MCF 10A (cell line): ENCODE measurements around the gene WDR31. TPM values are rescaled to one million over a fixed set of nuclear protein-coding genes. Genes with fewer than 3 reads are reported as not detected.

Experiments used
- BruUV-seq: library from RNA; stranded (reverse); fragments of 400-500 nt; replicated peaks from 2 replicates; lab custom pipeline; 2021; lab: Mats Ljungman, UMichigan
- CTCF ChIA-PET: fragments of 300-600 bp; sonication (Branson Sonifier 250); formaldehyde crosslinking; extraction: SDS; loops from one replicate; lab custom pipeline; 2021; ENCODE audit warnings: antibody characterized with exemption, inconsistent platforms; lab: Yijun Ruan, JAX
- POLR2A ChIA-PET: fragments of 300-600, 350-650 bp; sonication (Branson Sonifier 250); formaldehyde crosslinking; extraction: SDS; loops from one replicate; lab custom pipeline; 2020; ENCODE audit warnings: antibody characterized with exemption, inconsistent platforms; lab: Yijun Ruan, JAX
- DNase-seq: peaks from one replicate; pipeline ENCODE4 v3.0.0-alpha.2; 2018; ENCODE audit not compliant: unreplicated experiment
- H3K27ac Mint-ChIP-seq: one replicate; pipeline ENCODE4 v1.8.0; 2022; ENCODE audit warnings: mild to moderate bottlenecking, low read depth, mixed read lengths; ENCODE audit not compliant: unreplicated experiment
- H3K27me3 Mint-ChIP-seq: one replicate; pipeline ENCODE4 v1.8.0; 2022; ENCODE audit warnings: mixed read lengths; ENCODE audit not compliant: insufficient read depth, unreplicated experiment
- H3K36me3 Mint-ChIP-seq: one replicate; pipeline ENCODE4 v1.8.0; 2022; ENCODE audit warnings: mild to moderate bottlenecking, moderate library complexity, mixed read lengths; ENCODE audit not compliant: insufficient read depth, unreplicated experiment
- H3K4me1 Mint-ChIP-seq: one replicate; pipeline ENCODE4 v1.8.0; 2022; ENCODE audit warnings: mixed read lengths; ENCODE audit not compliant: insufficient read depth, unreplicated experiment
- H3K4me3 Mint-ChIP-seq: one replicate; pipeline ENCODE4 v1.8.0; 2022; ENCODE audit warnings: mild to moderate bottlenecking, moderate library complexity, mixed read lengths; ENCODE audit not compliant: unreplicated experiment
- H3K9me3 Mint-ChIP-seq: one replicate; pipeline ENCODE4 v1.8.0; 2022; ENCODE audit warnings: mixed read lengths; ENCODE audit not compliant: unreplicated experiment
- CTCF ChIP-seq: fragments of 200-600 bp; IDR thresholded peaks from one replicate; pipeline ENCODE4 v1.8.0; 2022; ENCODE audit warnings: antibody characterized with exemption, mild to moderate bottlenecking; ENCODE audit not compliant: unreplicated experiment
- intact Hi-C: fragments of 100-400 bp; cut with micrococcal nuclease; formaldehyde crosslinking; loops from 2 replicates; pipeline ENCODE4 v1.14.1; 2022
- total RNA-seq: library from RNA; stranded (reverse); gene quantifications from 2 replicates; pipeline ENCODE4 v1.2.3, GENCODE V29; 2022

WDR31 gene
- total RNA-seq, 1 experiment from 2014 or later, result 2.3 TPM

GRCh38 chr9:113319054-113319453, 21.0 kb downstream of the WDR31 start:
- BruUV-seq, result no TSS peak
- H3K9me3 Mint-ChIP-seq, result no peaks in the 10 kb centered on the region
- no peaks in the 10 kb centered on the region for H3K36me3 Mint-ChIP-seq
- intact Hi-C loops, result no loop called here
- peaks cover 3% of the 10 kb centered on the region for H3K4me1 Mint-ChIP-seq
- no peak for DNase-seq
- CTCF ChIA-PET, result interaction anchor here (4.0 kb wide), 1 partner anchor 10 kb away, joined by 15 read pairs; no protein-coding TSS in a partner anchor
- POLR2A ChIA-PET, result interaction anchor here (1.0 kb wide), 1 partner anchor 9 kb away, joined by 3 read pairs; no protein-coding TSS in a partner anchor
- H3K4me3 Mint-ChIP-seq, result no peak overlapping the region
- H3K27ac Mint-ChIP-seq, result no peak overlapping the region
- no peaks in the 10 kb centered on the region for H3K27me3 Mint-ChIP-seq
- no peak for TF ChIP-seq CTCF

- CTCF ChIA-PET, result interaction anchor here (0.9 to 4.0 kb wide), 3 partner anchors 9 to 44 kb away, joined by 3 to 15 read pairs (median 4); partner anchors contain the start of gene WDR31
- Mint-ChIP-seq H3K4me1 (no peaks in the 10 kb centered on the region), H3K27ac (no peak overlapping the region), H3K9me3 (no peaks in the 10 kb centered on the region), H3K27me3 (no peaks in the 10 kb centered on the region), H3K4me3 (no peak overlapping the region), H3K36me3 (no peaks in the 10 kb centered on the region)
- no peak for DNase-seq
- intact Hi-C loops, result no loop called here
- BruUV-seq, result no TSS peak
- POLR2A ChIA-PET, result no interaction called here
- TF ChIP-seq CTCF, result no peak
Observed at GRCh38 chr9:113317777-113318176, 22.3 kb downstream of the WDR31 start.

GRCh38 chr9:113316030-113316429, 24.0 kb downstream of the WDR31 start:
- no peaks in the 10 kb centered on the region for H3K4me1 Mint-ChIP-seq
- intact Hi-C loops, result no loop called here
- TF ChIP-seq CTCF, result no peak
- no peaks in the 10 kb centered on the region for H3K36me3 Mint-ChIP-seq
- DNase-seq, result no peak
- ChIA-PET CTCF (interaction anchor here (1.9 kb wide), 1 partner anchor 42 kb away, joined by 8 read pairs; no protein-coding TSS in a partner anchor), POLR2A (no interaction called here)
- BruUV-seq, result no TSS peak
- no peak overlapping the region for H3K27ac Mint-ChIP-seq
- no peaks in the 10 kb centered on the region for H3K27me3 Mint-ChIP-seq
- H3K4me3 Mint-ChIP-seq, result no peak overlapping the region
- no peaks in the 10 kb centered on the region for H3K9me3 Mint-ChIP-seq

GRCh38 chr9:113315231-113315630, 24.8 kb downstream of the WDR31 start:
- Mint-ChIP-seq H3K9me3 (no peaks in the 10 kb centered on the region), H3K36me3 (no peaks in the 10 kb centered on the region), H3K27me3 (no peaks in the 10 kb centered on the region), H3K4me1 (no peaks in the 10 kb centered on the region), H3K27ac (no peak overlapping the region), H3K4me3 (no peak overlapping the region)
- intact Hi-C loops, result no loop called here
- DNase-seq, result no peak
- TF ChIP-seq CTCF, result no peak
- CTCF ChIA-PET, result interaction anchor here (0.8 to 1.9 kb wide), 2 partner anchors 41 to 88 kb away, joined by 3 to 8 read pairs; no protein-coding TSS in a partner anchor
- POLR2A ChIA-PET, result no interaction called here
- BruUV-seq, result no TSS peak
